Measurements from ENCODE around the gene GSDME.
A peak's percentile ranks its signal among the peaks of the same experiment; 100 is the strongest.

Gene GSDME

GRCh38 chr7:24668927-24669635 is 88.2 kb downstream of the GSDME start:
- Histone ChIP-seq H3K9ac (ENCODE audit: low read length) (no peak overlapping the region), H3K27me3 (replicated peaks; ENCODE audit: insufficient read depth, low read length) (no peaks in the 10 kb centered on the region), H3K27ac (ENCODE audit: low read length) (no peak overlapping the region), H3K4me3 (ENCODE audit: low read length) (no peak overlapping the region), H2AFZ (ENCODE audit: low read length) (no peak overlapping the region), H3K9me3 (replicated peaks; ENCODE audit: insufficient read depth, low read length) (no peaks in the 10 kb centered on the region), H3K4me1 (ENCODE audit: low read length) (no peaks in the 10 kb centered on the region), H3K36me3 (replicated peaks; ENCODE audit: insufficient read depth, low read length) (no peaks in the 10 kb centered on the region; the same call in 1 of the 2 replicates), H4K20me1 (ENCODE audit: insufficient read depth, low read length) (no peaks in the 10 kb centered on the region), H3K79me2 (ENCODE audit: low read length) (no peaks in the 10 kb centered on the region), H3K4me2 (ENCODE audit: low read depth, low read length) (no peak overlapping the region), H3F3A (ENCODE audit: insufficient read depth, low read length) (no peaks in the 10 kb centered on the region), H3K9me2 (replicated peaks; ENCODE audit: insufficient read depth, low read length) (no peaks in the 10 kb centered on the region)
- DNase-seq, result no peak
- TF ChIP-seq, protein P1, sequence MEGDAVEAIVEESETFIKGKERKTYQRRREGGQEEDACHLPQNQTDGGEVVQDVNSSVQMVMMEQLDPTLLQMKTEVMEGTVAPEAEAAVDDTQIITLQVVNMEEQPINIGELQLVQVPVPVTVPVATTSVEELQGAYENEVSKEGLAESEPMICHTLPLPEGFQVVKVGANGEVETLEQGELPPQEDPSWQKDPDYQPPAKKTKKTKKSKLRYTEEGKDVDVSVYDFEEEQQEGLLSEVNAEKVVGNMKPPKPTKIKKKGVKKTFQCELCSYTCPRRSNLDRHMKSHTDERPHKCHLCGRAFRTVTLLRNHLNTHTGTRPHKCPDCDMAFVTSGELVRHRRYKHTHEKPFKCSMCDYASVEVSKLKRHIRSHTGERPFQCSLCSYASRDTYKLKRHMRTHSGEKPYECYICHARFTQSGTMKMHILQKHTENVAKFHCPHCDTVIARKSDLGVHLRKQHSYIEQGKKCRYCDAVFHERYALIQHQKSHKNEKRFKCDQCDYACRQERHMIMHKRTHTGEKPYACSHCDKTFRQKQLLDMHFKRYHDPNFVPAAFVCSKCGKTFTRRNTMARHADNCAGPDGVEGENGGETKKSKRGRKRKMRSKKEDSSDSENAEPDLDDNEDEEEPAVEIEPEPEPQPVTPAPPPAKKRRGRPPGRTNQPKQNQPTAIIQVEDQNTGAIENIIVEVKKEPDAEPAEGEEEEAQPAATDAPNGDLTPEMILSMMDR (IDR thresholded peaks at IDR 0.05; ENCODE audit: low read length), result no peak
- TF ChIP-seq EZH2 (optimal IDR thresholded peaks at IDR 0.05; ENCODE audit: low read depth, low read length) (no peak), EZH2phosphoT487 (IDR thresholded peaks at IDR 0.05; ENCODE audit: low read length) (no peak)

DNA sequence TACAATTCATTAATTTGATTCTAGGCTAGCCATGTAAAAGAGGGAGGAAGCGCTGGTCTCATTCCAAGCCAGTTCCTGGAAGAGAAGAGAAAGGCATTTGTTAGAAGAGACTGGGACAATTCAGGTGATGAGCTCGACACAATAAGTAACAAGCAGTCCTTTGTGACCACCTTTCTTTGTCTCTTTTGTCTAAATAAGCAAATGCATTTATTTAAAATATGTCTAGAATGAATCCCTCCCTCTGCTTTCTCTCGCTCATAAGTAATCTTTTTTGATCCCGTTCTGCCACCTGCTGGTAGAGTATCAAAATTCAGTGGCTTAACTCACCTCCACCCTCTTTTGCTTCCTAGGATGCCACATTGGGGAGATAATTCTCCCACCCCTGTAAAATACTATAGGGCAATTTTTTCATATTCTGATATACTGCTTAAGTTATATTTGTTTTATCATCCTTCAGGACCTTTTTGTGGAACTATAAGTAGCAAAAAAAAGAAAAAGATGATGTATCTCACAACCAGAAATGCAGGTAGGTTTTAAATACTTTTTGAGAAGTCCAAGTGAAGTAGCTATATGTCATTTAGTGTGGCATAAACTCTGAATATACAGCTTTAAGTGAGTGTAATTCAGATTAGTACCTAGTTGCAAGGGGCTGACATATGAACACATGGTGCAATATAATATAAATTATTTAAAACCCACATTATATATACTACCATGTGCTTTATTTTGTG is 91.5 kb downstream of the GSDME start:
- H3K36me3 ChIP-seq (replicated peaks; ENCODE audit: insufficient read depth, low read length), result no peaks in the 10 kb centered on the region
- H3K9me2 ChIP-seq (replicated peaks; ENCODE audit: insufficient read depth, low read length), result no peaks in the 10 kb centered on the region
- no peaks in the 10 kb centered on the region for H3K27me3 ChIP-seq (replicated peaks; ENCODE audit: insufficient read depth, low read length)
- no peak overlapping the region for H3K9ac ChIP-seq (ENCODE audit: low read length)
- TF ChIP-seq, protein P1 (IDR thresholded peaks at IDR 0.05; ENCODE audit: low read length), result peak; percentile 66
- TF ChIP-seq EZH2phosphoT487 (IDR thresholded peaks at IDR 0.05; ENCODE audit: low read length) (no peak), EZH2 (optimal IDR thresholded peaks at IDR 0.05; ENCODE audit: low read depth, low read length) (no peak)
- no peaks in the 10 kb centered on the region for H3F3A ChIP-seq (ENCODE audit: insufficient read depth, low read length)
- no peaks in the 10 kb centered on the region for H3K4me1 ChIP-seq (ENCODE audit: low read length)
- peak; percentile 33 for DNase-seq
- no peak overlapping the region for H2AFZ ChIP-seq (ENCODE audit: low read length)
- no peak overlapping the region for H3K27ac ChIP-seq (ENCODE audit: low read length)
- H3K4me2 ChIP-seq (ENCODE audit: low read depth, low read length), result no peak overlapping the region
- H3K4me3 ChIP-seq (ENCODE audit: low read length), result no peak overlapping the region
- no peaks in the 10 kb centered on the region for H3K79me2 ChIP-seq (ENCODE audit: low read length)
- no peaks in the 10 kb centered on the region for H3K9me3 ChIP-seq (replicated peaks; ENCODE audit: insufficient read depth, low read length)
- H4K20me1 ChIP-seq (ENCODE audit: insufficient read depth, low read length), result no peaks in the 10 kb centered on the region

DNA sequence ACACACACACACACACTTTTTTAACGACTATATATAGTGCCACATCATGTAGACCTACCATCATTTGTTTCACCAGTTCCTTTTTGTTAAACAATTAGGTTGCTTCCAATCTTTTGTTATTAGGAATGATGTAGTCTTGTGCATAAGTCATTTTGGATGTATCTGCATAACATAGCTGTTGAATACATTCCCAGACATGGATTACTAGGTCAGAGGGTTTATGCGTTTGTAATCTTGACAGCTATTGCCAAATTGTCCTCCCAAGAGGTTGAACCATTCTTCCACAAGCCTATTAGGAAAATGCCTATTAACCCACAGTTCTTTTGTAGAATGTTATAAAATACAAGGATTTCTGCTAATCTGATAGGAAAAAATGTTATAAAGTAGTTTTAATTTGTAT is 96.7 kb downstream of the GSDME start:
- no peak for TF ChIP-seq EZH2 (optimal IDR thresholded peaks at IDR 0.05; ENCODE audit: low read depth, low read length)
- no peak for TF ChIP-seq EZH2phosphoT487 (IDR thresholded peaks at IDR 0.05; ENCODE audit: low read length)
- TF ChIP-seq, protein P1 (IDR thresholded peaks at IDR 0.05; ENCODE audit: low read length), result no peak
- no peak overlapping the region for H2AFZ ChIP-seq (ENCODE audit: low read length)
- no peak overlapping the region for H3K9ac ChIP-seq (ENCODE audit: low read length)
- no peaks in the 10 kb centered on the region for H3K9me2 ChIP-seq (replicated peaks; ENCODE audit: insufficient read depth, low read length)
- H3K36me3 ChIP-seq (replicated peaks; ENCODE audit: insufficient read depth, low read length), result no peaks in the 10 kb centered on the region
- no peaks in the 10 kb centered on the region for H4K20me1 ChIP-seq (ENCODE audit: insufficient read depth, low read length)
- no peak overlapping the region for H3K27ac ChIP-seq (ENCODE audit: low read length)
- H3F3A ChIP-seq (ENCODE audit: insufficient read depth, low read length), result no peaks in the 10 kb centered on the region
- no peak overlapping the region for H3K4me3 ChIP-seq (ENCODE audit: low read length)
- no peaks in the 10 kb centered on the region for H3K27me3 ChIP-seq (replicated peaks; ENCODE audit: insufficient read depth, low read length)
- H3K4me2 ChIP-seq (ENCODE audit: low read depth, low read length), result no peak overlapping the region
- H3K79me2 ChIP-seq (ENCODE audit: low read length), result no peaks in the 10 kb centered on the region
- DNase-seq, result no peak
- H3K9me3 ChIP-seq (replicated peaks; ENCODE audit: insufficient read depth, low read length), result no peaks in the 10 kb centered on the region
- H3K4me1 ChIP-seq (ENCODE audit: low read length), result peaks cover 12% of the 10 kb centered on the region

Measured in MM.1S (cell line).